CD4-positive, alpha-beta T cell treated with Interleukin-6 at 100 ng/mL for 8 hours (primary cell): ENCODE data around the gene HSD11B1.

ENCODE experiments used
- DNase-seq: peaks from one replicate; pipeline ENCODE4 v3.0.0-alpha.2; 2020; ENCODE audit warnings: mixed read lengths, low spot score

The HSD11B1 gene

DNA sequence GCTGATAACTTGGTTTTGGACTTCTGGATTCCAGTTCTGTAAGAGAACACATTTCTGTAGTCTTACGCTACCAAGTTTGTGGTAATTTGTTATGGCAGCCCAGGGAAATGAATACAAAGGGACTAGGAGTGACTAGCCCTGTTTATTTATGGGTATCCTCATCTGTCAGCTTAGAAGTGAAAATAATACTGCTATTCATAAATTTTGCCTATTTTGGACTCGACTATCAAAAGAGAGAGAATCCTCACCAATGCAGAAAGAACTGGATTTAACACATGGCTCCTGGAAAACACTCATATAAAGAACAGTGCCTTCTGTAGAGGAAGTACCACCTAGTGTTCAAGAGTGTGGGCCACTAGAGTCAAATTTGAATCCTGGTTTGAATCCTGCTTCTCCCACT is 22.6 kb downstream of the HSD11B1 start:
- DNase-seq: no peak

DNA sequence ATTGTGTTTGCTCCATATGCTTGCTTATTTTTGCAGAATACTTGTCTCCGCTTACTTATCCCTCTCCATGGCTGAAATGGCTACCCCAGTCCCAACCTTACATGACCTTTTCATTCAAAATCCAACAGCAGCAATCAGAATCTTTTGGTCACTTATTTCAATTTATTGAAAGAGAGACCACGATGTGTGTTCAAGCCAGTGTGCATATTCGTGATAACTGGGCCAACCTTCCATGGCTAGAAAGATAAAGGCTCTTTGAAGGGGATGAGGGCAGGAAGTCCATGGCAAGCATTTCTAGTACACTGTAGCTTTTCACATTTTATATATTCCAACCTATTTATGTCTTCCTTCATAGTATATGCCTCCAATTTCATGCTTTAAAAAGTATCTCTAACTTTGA is 23.1 kb downstream of the HSD11B1 start:
- no peak for DNase-seq

DNA sequence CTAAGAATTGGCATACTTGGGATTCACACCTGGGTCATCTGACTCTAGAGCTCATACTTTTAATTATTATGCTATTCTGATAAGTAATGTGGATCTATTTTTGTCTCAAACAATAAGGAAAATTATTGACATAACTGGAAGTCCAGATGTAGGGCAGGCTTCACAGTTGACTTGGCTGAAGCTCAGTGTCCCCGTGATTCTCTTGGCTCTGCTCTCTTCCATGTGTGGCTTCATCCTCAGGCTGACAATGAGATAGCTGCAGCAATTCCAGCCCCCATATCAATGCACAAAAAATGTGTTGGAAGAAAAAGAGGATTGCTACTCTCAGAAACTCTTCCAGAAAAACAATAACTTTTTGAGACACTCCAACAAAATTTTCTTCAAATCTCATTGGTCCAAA is 23.8 kb downstream of the HSD11B1 start:
- DNase-seq: no peak

DNA sequence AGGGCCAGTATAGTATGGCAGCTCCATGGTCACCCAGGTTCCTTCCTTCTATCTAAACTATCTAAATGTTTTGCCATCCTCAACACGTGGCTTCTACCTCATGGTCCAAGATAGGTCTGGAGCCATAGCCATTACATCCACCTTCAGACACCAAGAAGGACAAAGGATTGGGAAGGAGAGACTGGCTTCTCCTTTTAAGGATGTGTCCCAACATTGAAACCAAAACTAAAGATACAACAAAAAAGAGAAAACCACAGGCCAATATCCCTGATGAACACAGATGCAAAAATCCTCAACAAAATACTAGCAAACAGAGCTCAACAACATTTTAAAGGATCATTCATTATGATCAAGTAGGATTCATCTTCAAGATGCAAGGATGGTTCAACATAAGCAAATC is 24.8 kb downstream of the HSD11B1 start:
- DNase-seq: no peak

DNA sequence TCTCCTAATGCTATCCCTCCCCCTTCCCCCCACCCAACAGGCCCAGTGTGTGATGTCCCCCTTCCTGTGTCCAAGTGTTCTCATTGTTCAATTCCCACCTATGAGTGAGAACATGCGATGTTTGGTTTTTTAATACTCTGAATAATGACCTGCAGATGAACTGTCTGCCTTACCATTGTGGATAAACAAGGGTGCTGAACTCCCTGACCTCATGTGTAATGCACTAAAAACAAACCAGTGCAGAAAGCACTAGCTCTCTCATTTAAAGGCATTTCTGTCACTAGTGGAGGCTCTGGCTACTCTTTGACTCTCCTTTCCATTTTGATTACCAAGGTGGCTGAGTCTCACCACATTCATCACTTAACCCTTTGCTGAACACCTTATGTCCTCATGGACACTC is 28.1 kb downstream of the HSD11B1 start:
- no peak for DNase-seq

DNA sequence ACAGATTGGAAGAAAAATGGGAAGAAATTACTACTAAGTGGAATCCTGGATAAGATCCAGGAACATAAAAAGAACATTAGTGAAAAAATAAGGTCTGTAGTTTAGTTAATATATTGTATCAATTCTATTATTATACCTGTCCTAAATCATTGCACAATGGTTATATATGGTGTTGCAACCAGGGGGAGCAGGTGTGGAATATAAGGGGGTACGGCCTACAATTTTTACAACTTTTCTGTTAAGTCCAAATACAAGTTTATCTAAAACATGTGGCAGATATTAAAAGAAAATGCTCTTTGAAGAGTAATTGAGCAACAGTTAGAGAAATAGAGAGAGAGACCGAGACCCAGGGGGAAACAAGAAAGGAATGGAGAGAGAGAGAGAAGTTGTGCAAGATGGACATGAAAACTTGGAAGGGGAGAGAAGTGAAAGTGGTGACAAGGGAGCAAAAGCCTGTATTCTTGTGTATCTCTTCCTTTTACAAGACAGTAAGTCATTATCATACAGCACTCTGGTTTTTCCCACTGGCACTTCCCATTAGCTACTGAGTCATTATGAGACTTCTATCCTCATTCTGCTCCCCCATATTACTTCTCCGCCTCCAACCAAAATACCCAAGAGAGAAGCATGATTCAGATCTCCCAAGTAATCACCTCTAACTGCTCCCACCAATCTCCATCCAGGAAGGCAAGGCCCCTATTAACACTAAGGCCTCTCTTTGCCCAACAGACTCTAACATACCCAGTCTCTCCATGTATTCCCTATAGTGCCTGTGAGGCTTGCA is 29.0 kb downstream of the HSD11B1 start:
- DNase-seq: no peak

DNA sequence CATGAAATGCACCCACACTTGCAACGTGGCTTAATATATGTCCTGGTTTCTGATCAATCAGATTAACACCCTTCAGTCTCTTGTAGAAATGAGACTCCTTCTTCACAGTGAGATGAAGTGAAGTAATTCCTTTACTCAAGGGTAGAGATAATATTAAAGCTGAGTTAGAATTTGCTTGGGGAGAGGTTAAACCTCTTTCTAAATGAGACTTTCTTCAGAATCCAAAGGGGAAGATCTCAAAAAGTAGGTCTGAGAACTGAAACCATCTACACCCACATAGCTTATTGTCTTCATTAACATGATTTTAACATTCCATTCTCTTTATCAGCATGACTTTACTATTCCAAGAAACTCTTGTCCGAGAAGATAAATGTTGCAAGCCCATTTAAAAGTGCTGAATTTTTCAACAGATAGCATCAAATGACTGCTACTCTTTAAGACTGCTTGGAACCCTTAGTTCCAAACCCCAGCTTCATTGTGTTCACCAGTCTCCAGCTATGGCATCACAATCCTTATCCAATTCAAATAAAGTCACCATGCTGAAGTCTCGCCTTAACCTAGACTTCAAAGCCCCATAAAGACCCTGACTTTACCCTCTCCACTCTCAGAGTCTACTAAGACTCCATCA is 32.0 kb downstream of the HSD11B1 start:
- no peak for DNase-seq

DNA sequence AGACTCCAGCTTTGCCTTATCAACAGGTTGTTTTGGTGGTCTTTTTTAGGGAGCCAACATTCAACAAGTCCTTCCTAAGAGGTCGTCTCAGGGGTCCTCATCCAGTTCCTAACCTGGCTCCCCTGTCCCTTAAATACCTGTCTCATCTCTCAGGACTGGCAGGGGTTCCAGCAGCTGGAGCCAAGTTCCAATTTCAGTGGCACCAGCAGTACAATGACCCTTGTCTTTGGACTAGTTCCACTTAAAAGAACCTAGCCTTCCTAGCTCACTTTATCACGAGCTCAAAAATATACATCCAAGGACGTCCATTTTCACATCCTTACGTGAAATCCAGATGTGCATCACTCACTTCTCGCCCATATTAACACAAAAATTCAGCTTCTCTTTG is 32.5 kb downstream of the HSD11B1 start:
- no peak for DNase-seq

DNA sequence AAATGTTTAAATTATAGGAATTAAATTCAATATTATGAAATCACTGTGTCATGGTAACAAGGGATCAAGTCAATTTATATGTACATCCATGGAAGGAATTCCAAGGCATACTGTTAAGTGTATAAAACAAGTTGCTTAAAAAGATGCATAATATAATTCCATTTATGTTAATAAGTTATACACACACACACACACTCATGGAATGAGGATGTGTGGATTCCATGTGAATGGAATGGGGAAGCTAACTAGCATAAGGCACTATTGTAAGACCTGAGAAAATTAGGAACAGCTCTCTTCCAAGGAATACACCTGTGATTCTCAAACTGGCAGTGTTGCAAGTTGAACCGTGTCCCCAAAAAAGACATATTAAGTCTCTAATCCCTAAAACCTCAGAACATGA is 33.6 kb downstream of the HSD11B1 start:
- DNase-seq: no peak

DNA sequence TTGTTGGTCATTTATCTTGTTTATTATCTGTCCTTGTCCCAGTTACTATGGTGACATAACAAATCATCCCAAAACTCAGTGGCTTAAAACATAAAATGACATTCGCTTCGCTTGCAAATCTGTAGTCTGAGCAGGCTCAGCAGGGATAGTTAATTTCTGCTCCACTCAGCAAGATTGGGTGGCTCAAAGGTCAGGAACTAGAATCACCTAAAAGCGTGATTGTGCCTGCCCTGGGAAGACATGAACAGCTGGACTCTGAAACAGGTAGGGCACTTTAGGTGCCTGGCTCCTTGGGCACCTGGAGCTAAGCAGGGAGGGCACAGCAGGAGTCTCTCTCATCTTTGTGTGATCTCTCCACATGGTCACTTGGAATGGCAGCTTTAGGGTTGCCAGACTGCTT is 36.5 kb downstream of the HSD11B1 start:
- DNase-seq: no peak

DNA sequence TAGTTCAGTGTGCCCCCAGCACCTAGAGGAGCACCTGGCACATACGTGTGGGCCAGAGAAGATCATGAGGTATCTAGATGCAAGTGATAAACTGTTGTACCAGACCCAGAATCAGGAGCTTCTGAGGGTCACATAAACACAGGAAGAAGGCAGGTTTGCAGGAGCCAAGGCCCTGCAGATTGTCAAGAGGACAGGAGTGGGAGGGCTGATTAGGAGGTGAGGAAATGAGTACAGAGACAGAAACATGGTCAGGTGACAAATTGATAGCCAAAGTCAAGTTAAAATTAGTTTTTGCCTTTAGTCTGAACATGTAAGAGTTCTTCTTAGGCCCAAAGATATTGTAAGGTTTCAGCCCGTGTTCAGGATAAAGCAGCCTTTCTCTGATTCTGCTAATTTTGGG is 37.2 kb downstream of the HSD11B1 start:
- no peak for DNase-seq

DNA sequence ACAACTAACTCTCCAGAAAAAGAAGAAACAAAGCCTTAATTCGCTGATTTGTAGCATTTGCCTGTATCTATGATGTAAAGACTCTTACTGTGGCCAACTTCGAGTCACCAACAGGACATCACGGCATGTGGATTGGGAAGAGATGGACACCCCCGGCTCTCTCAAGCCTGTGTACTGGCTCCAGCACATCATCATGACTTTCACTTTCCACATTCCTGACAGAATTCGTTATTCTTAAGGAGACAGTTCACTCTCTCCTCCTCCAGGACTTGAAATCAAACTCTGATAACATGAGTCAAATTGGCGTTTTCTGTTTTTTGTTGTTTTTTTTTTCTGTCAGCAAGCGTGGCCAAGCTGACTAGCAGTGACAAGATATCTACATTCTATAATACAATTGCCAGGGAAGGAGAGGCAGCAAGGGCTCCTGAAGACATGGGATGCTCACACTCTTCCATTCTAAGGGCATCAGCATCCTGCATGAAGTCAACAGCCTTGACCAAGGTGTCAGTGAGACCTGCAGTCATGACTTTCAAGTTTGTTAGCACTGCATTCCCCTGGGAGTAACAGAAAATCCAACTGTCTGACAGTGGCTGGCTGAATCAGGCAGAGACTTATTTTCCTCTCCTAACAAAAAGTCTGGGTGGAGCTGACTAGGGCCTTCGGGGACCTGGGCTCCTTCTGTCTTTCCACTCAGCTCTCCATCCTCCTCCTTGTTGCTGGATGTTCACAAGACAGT is 37.9 kb downstream of the HSD11B1 start:
- no peak for DNase-seq

DNA sequence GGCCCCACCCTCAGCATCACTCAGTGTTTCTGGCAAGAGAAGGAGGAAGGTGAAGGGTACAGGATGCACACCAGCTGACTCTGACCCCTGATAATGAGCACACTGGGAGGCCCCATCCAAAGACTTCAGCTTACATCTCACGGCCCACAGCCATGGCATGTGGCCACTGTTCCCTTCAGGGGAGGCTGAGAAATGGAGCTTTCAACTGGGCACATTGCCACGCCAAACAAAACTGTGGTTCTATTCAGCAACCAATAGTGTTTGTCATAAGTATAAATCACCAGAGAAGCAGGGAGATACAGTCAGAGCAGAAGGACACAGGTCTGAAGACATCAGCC is 38.5 kb downstream of the HSD11B1 start:
- DNase-seq: no peak

DNA sequence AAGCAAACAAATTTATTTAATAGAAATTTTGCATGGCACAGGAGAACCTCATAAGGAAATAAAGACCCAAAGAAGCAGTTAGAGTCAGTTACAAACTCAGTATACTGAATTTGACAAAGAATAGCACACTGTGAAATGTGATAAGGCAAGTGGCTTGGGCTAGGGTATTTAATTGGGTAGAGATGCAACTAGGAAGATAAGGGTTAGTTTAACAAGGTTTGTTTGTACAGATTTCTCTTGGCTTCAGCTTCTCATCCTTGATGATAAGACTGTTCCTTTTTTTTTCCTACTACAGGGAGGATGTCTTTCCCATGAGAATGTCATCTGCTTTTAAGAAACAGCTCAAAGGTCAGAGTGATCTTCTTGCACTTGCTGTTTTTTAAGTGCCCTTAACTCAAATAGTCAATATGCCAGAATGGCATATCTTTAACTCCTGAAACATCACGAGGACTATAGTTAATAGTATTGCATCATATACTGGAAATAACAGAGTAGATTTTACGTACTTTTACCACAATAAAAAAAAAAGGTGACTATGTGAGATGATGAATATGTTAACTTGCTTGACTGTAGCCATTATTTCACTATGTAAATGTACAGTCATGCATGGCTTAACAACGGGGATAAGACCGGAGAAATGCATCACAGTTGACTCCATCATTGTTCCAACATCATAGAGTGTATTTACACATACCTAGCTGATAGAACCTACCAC is 42.0 kb downstream of the HSD11B1 start:
- DNase-seq: no peak

DNA sequence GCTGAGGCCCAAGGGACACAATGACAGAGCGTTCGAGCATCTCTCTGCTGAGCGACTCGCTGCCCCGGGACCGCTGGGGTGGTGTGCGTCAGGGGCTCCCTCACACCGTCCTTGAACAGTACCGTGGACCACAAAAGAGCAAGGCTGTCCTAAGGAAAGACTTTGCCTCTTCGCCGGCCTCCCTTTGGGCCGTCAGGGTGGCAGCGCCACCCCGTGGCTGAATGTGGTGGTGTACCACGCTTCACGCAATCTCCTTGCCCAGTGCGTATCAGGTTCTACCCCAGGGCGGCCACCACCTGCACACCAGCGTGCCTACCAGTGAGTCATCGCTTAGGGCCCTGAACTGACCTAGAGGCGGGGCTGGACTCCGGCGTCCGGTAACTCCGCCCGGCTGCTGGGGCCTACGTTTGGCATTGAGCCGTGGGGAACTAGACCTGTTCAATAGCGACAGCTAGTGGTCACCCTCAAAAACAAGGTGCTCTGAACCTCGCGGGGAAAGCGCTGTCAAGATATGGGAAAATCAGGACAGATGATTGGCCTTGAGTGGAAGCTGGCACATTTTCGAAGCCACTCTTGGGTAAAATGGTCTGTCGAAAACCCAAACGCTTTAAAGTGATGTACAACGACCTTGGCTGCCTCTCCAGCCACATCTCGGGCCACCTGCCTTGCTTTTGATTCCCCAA is 43.1 kb downstream of the HSD11B1 start:
- peak; percentile 85 for DNase-seq

DNA sequence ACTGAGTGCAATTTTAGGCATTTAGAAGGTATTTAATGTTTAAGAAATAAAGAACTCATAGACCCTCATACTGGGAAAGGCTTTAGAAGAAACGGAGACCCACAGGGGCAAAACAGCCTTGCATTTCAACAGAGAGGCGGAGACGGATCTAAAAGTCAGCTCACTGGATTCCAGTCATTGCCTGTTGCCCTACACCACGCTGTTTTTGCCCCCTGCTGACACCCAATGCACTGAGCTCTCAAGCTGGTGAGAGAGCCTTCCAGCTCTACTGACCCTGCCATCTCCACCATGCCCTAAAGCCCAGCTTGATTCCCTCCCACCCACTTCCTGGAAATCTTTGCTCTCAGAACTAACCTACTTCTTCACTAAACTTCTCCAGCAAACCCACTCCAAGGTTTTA is 44.0 kb downstream of the HSD11B1 start:
- DNase-seq: no peak

DNA sequence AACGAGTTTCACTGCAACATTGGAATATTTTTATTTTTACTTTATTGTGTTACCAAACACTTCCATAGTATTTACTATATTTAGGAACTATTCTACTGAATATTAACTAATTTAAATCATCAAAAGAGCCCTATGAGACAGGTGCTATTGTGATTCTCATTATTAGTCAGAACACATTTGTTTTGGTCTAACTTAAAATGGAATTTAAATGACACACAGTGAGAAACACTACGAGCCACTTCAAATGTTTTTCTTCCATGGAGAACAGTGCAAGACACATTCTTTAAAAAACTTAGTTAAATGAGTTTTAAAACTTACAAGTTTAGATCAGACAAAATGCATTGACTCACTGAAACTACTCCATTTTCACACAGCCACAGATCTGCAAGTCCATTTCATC is 44.6 kb downstream of the HSD11B1 start:
- DNase-seq: no peak

DNA sequence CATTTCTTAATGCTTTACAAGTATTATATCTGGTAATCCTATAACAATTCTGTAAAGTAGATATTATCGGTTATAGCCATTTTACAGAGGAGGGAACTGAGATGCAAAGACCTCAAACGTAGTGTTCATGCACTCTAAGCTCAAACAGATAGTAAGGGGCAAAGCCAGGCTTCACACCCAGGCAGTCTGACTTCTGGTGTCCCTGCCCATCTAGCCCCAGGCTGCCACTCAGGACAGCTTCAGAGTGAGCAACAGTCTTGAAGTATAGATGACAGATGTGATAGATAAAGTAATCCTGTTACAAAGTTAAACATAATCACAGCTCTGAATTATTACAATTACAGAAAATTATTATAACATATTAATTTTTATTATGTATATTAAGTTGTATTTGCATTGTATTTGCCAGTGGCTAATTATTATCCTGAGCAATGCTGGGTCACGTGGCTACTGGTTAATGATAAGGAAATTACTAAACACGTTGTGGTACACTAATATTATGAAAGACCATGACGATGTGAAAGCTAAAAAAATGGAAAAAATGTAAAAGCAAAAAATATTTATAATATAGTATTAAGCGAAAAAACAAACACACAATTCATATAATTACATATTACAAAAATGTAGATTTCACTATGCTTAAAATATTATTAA is 45.2 kb downstream of the HSD11B1 start:
- no peak for DNase-seq

DNA sequence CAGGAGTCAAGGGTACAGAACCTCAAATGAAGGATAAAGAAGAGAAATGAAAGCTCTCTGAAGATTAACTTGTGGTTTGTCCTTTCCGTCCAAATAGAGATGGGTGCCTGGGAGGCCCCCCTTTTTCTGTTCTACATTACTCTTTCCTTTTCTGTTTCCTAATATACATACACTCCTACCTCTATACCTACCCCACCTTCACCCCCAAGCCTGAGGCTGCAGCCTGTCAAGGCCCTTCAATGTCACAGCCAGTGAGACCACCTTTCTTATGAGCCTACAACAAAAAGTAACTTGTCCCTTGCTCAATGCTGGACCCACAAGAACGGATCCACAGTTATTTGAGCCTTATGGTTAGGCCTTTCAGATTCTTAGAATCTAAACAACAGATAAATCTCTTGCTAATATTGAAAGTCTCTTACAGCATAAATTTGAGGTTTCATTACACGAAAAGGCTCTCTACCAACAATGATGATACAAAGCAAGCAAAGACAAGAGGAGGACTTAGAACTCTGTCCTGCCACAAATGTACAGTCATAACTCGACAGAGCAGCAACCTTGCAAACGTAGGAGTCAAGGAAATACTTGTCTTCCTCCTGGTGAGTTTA is 47.1 kb downstream of the HSD11B1 start:
- DNase-seq: peak; percentile 40

DNA sequence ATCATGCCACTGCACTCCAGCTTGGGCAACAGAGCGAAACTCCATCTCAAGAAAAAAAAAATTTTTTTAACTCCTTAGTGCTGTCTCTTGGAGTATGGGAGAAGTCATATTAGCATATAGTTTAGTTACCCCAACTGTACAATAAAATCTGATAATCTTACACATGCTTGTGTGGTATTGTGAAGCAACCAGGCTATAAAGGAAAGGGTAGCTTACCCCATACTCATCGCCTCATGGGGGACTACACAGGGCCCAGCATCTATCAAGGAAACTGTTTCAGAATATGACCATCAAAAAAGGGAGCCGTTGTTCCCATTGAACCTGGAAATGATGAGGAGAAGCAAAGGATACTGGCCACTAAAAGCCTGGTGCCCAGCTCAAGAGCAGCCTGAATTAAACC is 48.2 kb downstream of the HSD11B1 start:
- DNase-seq: no peak

DNA sequence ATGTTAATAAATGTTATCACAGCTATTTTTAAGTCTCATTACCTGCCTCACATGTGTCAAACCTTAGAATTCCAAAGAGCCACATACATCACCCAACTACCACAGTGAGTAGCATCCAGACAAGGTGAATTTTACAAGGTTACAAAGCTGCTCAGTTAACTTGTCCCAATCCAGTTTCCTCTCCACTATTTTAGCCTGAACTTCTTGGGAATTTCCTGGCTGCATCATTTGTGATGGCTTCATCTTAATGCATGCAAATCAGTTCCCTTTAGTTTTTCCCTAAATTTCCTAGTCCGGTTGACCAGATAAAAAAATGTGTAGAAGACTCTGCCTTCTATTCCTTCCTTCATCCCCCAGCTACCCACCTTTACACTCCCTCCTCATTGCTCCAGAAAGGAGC is 50.6 kb downstream of the HSD11B1 start:
- no peak for DNase-seq
